Mucosa of descending colon (tissue), 3 donors: ENCODE measurements around the gene CENPT. TPM values are rescaled to one million over a fixed set of nuclear protein-coding genes. Genes with fewer than 3 reads are reported as not detected.

Experiments used
- ATAC-seq: fragments of 200-7000 bp; cut with Tn5 transposase; one replicate; pipeline ENCODE4 v1.9.1; 2020; ENCODE audit warnings: mild to moderate bottlenecking, moderate library complexity
- DNase-seq, 3 donors: peaks; one replicate each; pipeline ENCODE4 v3.0.0-alpha.2; 2020
- H3K36me3 ChIP-seq: fragments of 200-600 bp; one replicate; pipeline ENCODE4 v1.8.0; 2021; ENCODE audit warnings: low read depth, mild to moderate bottlenecking
- H3K4me1 ChIP-seq: fragments of 200-600 bp; one replicate; pipeline ENCODE4 v1.8.0; 2021; ENCODE audit warnings: low read depth, mild to moderate bottlenecking
- H3K4me3 ChIP-seq: fragments of 200-600 bp; one replicate; pipeline ENCODE4 v1.8.0; 2021; ENCODE audit warnings: mild to moderate bottlenecking
- H3K9me3 ChIP-seq: fragments of 200-600 bp; one replicate; pipeline ENCODE4 v1.8.0; 2021; ENCODE audit warnings: mild to moderate bottlenecking
- intact Hi-C, 2 donors: fragments of 100-400 bp; cut with DNase I in 1 of 2; cut with micrococcal nuclease in 1 of 2; formaldehyde crosslinking; loops; one replicate each; pipeline versions ENCODE4 v1.11.0 to v1.11.1; 2022; cut with DNase I, micrococcal nuclease
- total RNA-seq, 3 donors: library from RNA; stranded (reverse); fragmentation: NEBNext Ultra II Directional in 2 of 3; extraction: Animal tissue kit (Norgen Biotek cat#: 25700) in 2 of 3; gene quantifications; one replicate each; pipeline versions ENCODE4 v1.2.1 to v1.2.4, GENCODE V29; 2021 to 2023
- TF ChIP-seq, protein P1 (sequence below): fragments of 200-600 bp; IDR thresholded peaks from one replicate; pipeline ENCODE4 v1.8.0; 2022; ENCODE audit warnings: antibody characterized with exemption, mild to moderate bottlenecking
- donor health status: DM: no; HTN: no; CAD: no; lungs with moderate emphysema.
- donor health status: DM: no; HTN: no; CAD: no.
- donor health status: DM: no; HTN: yes; CAD: no.

Gene CENPT
- total RNA-seq, 3 donors from 2014 or later, result 33.2 to 55.0 (median 36.6) TPM

DNA sequence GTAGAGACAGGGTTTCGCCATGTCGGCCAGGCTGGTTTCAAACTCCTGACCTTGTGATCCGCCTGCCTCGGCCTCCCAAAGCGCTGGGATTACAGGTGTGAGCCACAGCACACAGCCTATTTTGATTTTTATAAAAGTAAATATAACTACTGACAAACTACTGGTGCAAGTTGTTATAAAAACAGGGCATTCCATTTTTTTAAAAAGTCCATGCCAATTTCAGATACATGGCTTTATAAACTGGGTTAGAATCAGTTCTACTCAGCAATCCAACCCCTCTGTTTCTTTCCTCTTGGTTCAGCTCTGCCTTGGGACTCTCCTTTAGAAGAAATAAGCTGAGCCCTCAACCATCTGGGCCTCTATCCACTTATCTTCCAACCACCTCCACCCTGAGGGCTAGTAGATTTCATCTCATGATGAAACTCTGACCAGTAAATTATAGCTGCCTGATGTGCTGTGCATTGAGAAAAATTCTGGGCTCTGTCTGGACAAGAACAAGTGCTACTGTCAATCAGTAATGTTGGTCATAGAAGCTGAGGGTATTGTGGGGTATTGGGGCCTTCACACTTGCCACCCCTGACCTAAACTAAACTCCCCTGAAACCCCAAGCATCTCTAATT is 51.3 kb downstream of the CENPT start:
- DNase-seq (no peak), ATAC-seq (no peak)
- intact Hi-C loops, result no loop called here
- Histone ChIP-seq H3K4me3 (no peak overlapping the region), H3K4me1 (no peaks in the 10 kb centered on the region), H3K9me3 (no peaks in the 10 kb centered on the region), H3K36me3 (no peaks in the 10 kb centered on the region)
- TF ChIP-seq, protein P1, sequence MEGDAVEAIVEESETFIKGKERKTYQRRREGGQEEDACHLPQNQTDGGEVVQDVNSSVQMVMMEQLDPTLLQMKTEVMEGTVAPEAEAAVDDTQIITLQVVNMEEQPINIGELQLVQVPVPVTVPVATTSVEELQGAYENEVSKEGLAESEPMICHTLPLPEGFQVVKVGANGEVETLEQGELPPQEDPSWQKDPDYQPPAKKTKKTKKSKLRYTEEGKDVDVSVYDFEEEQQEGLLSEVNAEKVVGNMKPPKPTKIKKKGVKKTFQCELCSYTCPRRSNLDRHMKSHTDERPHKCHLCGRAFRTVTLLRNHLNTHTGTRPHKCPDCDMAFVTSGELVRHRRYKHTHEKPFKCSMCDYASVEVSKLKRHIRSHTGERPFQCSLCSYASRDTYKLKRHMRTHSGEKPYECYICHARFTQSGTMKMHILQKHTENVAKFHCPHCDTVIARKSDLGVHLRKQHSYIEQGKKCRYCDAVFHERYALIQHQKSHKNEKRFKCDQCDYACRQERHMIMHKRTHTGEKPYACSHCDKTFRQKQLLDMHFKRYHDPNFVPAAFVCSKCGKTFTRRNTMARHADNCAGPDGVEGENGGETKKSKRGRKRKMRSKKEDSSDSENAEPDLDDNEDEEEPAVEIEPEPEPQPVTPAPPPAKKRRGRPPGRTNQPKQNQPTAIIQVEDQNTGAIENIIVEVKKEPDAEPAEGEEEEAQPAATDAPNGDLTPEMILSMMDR, result no peak

DNA sequence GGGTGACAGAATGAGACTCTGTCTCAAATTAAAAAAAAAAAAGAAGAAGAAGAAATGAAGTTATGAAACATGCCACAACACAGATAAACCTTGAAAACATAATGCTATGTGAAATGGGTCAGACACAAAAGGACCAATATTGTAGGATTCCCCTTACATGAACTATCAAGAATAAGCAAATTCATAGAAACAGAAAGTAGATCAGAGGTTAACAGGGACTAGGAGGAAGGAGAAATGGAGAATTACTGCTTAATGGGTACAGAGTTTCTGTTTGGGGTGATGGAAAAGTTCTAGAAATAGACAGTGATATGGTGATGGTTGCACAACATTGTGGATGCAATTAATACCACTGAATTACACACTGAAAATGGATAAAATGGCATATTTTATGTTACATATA is 57.4 kb downstream of the CENPT start:
- intact Hi-C loops, result no loop called here
- Histone ChIP-seq H3K9me3 (no peaks in the 10 kb centered on the region), H3K4me3 (no peak overlapping the region), H3K36me3 (no peaks in the 10 kb centered on the region), H3K4me1 (no peaks in the 10 kb centered on the region)
- ATAC-seq (no peak), DNase-seq (no peak)
- TF ChIP-seq, protein P1, result no peak

DNA sequence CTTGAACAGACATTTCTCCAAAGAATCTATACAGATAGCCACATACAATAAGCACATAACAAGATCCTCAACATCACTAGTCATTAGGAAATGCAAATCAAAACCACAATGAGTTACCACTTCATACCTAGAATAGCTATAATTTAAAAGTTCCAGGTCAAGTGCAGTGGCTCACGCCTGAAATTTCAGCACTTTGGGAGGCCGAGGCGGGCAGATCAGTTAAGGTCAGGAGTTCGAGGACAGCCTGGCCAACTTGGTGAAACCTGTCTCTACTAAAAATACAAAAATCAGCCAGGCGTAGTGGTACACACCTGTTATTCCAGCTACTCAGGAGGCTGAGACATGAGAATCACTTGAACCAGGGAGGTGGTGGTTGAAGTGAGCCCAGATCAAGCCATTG is 61.0 kb downstream of the CENPT start:
- Histone ChIP-seq H3K36me3 (no peaks in the 10 kb centered on the region), H3K9me3 (no peaks in the 10 kb centered on the region), H3K4me1 (no peaks in the 10 kb centered on the region), H3K4me3 (no peak overlapping the region)
- intact Hi-C loops, result no loop called here
- ATAC-seq, result no peak
- no peak for DNase-seq
- TF ChIP-seq, protein P1, result no peak

DNA sequence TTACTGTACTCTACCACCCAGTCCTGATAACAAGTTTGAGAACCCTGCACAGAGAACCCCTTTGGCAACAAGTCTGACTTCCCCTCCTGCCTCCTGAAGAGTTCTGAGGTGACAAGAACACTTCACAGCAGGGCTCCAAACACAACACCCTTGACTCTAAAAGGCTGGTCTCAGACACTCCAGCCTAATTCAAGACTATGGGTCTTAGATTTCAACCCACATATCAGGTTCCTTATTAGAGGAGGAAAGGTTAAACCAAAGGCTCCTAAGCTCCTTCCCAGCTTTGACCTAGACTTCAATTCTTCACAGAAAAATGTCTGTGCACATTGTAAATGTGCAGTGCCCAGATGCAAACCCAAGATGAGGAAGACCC is 64.2 kb downstream of the CENPT start:
- TF ChIP-seq, protein P1, result no peak
- Histone ChIP-seq H3K9me3 (no peaks in the 10 kb centered on the region), H3K36me3 (no peaks in the 10 kb centered on the region), H3K4me1 (no peaks in the 10 kb centered on the region), H3K4me3 (no peak overlapping the region)
- intact Hi-C loops, result no loop called here
- DNase-seq (no peak), ATAC-seq (no peak)

DNA sequence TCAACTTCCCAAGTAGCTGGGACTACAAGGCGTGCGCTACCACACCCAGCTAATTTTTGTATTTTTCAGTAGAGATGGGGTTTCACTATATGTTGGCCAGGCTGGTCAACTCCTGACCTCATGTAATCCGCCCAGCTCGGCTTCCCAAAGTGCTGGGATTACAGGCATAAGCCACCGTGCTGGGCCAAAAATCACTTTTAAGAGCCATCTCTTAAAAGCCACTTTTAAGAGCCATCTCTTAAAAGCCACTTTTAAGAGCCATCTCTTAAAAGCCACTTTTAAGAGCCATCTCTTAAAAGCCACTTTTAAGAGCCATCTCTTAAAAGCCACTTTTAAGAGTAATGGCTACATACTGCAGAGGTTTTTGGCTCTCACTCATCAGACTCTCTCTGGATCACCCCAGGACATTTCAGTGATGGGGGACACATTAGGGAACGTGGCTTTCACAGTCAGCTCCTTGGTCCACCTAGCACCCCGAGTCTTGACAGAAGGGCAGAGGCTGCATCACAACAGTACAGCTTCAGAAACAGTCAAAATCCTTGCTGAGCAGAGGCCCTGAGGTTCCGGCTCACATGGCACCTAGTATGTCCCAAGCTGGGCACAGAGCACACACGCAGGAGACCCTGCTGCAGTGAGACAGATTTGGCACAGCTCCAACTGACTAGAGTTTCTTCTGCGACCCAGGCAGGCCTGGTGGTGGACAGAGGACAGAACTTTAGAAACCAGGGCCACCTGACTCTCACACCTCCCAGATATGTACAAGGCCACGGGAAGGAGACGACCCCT is 64.7 kb downstream of the CENPT start:
- intact Hi-C loops, result no loop called here
- no peaks in the 10 kb centered on the region for H3K36me3 ChIP-seq
- no peaks in the 10 kb centered on the region for H3K9me3 ChIP-seq
- no peak overlapping the region for H3K4me3 ChIP-seq
- TF ChIP-seq, protein P1, result no peak
- no peak for ATAC-seq
- no peaks in the 10 kb centered on the region for H3K4me1 ChIP-seq
- DNase-seq, result no peak
